Measurements from ENCODE around the gene KMT2C. TPM values are rescaled to one million over a fixed set of nuclear protein-coding genes. Genes with fewer than 3 reads are reported as not detected.

Gene KMT2C
- total RNA-seq, 1 donor: 34.3 TPM

GRCh38 chr7:152189061-152189460, 246.7 kb downstream of the KMT2C start:
- H3K4me3 ChIP-seq (ENCODE audit: low read depth, low read length): no peak overlapping the region
- DNase-seq (ENCODE audit: low read depth): peak; percentile 11
- TF ChIP-seq CTCF (IDR thresholded peaks at IDR 0.05; ENCODE audit: insufficient read depth, low read length): no peak

- DNase-seq (ENCODE audit: low read depth): no peak
- H3K4me3 ChIP-seq (ENCODE audit: low read depth, low read length): no peak overlapping the region
- no peak for TF ChIP-seq CTCF (IDR thresholded peaks at IDR 0.05; ENCODE audit: insufficient read depth, low read length)
Observed at GRCh38 chr7:152185558-152185957, 250.2 kb downstream of the KMT2C start.

- TF ChIP-seq CTCF (IDR thresholded peaks at IDR 0.05; ENCODE audit: insufficient read depth, low read length): no peak
- DNase-seq (ENCODE audit: low read depth): peak; percentile 16
- no peak overlapping the region for H3K4me3 ChIP-seq (ENCODE audit: low read depth, low read length)
Observed at GRCh38 chr7:152180587-152180986, 255.2 kb downstream of the KMT2C start.

GRCh38 chr7:152180048-152180447, 255.8 kb downstream of the KMT2C start:
- no peak overlapping the region for H3K4me3 ChIP-seq (ENCODE audit: low read depth, low read length)
- no peak for DNase-seq (ENCODE audit: low read depth)
- TF ChIP-seq CTCF (IDR thresholded peaks at IDR 0.05; ENCODE audit: insufficient read depth, low read length): no peak

- H3K4me3 ChIP-seq (ENCODE audit: low read depth, low read length): no peak overlapping the region
- TF ChIP-seq CTCF (IDR thresholded peaks at IDR 0.05; ENCODE audit: insufficient read depth, low read length): no peak
- DNase-seq (ENCODE audit: low read depth): no peak
Observed at GRCh38 chr7:152178405-152179058, 257.3 kb downstream of the KMT2C start.

GRCh38 chr7:152177681-152178404, 258.0 kb downstream of the KMT2C start:
- no peak for TF ChIP-seq CTCF (IDR thresholded peaks at IDR 0.05; ENCODE audit: insufficient read depth, low read length)
- peak; percentile 38 for DNase-seq (ENCODE audit: low read depth)
- no peak overlapping the region for H3K4me3 ChIP-seq (ENCODE audit: low read depth, low read length)

All from fibroblast of the aortic adventitia (primary cell).